HEK293 (cell line): ENCODE measurements around the gene HINT3.
A peak's percentile ranks its signal among the peaks of the same experiment; 100 is the strongest.
"Not testable (repeated sequence)": the region's sequence is repeated elsewhere in the genome, so short reads cannot be mapped to it uniquely, and the experiment has no call there.

Experiments used
- CTCF ChIA-PET: fragments of 350-600 bp; formaldehyde crosslinking; extraction: SDS; loops from one replicate; lab custom pipeline; 2021; ENCODE audit warnings: antibody characterized with exemption; lab: Yijun Ruan, JAX
- POLR2A ChIA-PET: fragments of 300-600 bp; formaldehyde crosslinking; extraction: SDS; loops from one replicate; lab custom pipeline; 2020; ENCODE audit warnings: antibody characterized with exemption, inconsistent platforms; lab: Yijun Ruan, JAX
- H3K27ac ChIP-seq: fragments of 200-500 bp; sonication (Bioruptor generic); 2 replicates; pipeline ENCODE4 v1.5.1; 2014; ENCODE audit warnings: low read depth, low read length, control low read depth, inconsistent platforms; ENCODE audit errors: extremely low read depth
- H3K36me3 ChIP-seq, 2 experiments: fragments of 200-500 bp in 1 of 2; sonication (Bioruptor generic) in 1 of 2; 1 replicate in 1 of 2; 2 replicates in 1 of 2; pipeline ENCODE4 v1.5.1; 2014 to 2017; ENCODE audit warnings: inconsistent platforms in 2 of 2, low read length in 2 of 2; ENCODE audit not compliant: control insufficient read depth in 2 of 2, insufficient read depth in 1 of 2
- H3K4me1 ChIP-seq: fragments of 200-500 bp; sonication (Bioruptor generic); 2 replicates; pipeline ENCODE4 v1.5.1; 2014; ENCODE audit warnings: mild to moderate bottlenecking, low read length, inconsistent platforms; ENCODE audit not compliant: control insufficient read depth, insufficient read depth
- H3K4me3 ChIP-seq: 2 replicates; pipeline ENCODE4 v1.5.1; 2011; ENCODE audit warnings: low read depth, mild to moderate bottlenecking, control low read depth, low read length, moderate library complexity
- H3K9me3 ChIP-seq: fragments of 200-500 bp; sonication (Bioruptor generic); 2 replicates; pipeline ENCODE4 v1.5.1; 2014; ENCODE audit warnings: low read depth, low read length, inconsistent platforms; ENCODE audit not compliant: control insufficient read depth, insufficient read depth
- BCL11A ChIP-seq: fragments of 450-650 bp; formaldehyde crosslinking; IDR thresholded peaks from 2 replicates; pipeline ENCODE4 v1.5.1; 2016; ENCODE audit warnings: low read depth, missing biosample characterization, missing genetic modification characterization
- GFI1B ChIP-seq: fragments of 450-650 bp; formaldehyde crosslinking; IDR thresholded peaks from 2 replicates; pipeline ENCODE4 v1.5.1; 2016; ENCODE audit warnings: missing biosample characterization, missing genetic modification characterization
- PRDM1 ChIP-seq: fragments of 450-650 bp; formaldehyde crosslinking; IDR thresholded peaks from 2 replicates; pipeline ENCODE4; 2016; ENCODE audit warnings: missing biosample characterization, missing genetic modification characterization
- TRIM28 ChIP-seq: IDR thresholded peaks from 2 replicates; pipeline ENCODE4 v1.6.1; 2011; ENCODE audit warnings: low read length, control low read depth, borderline replicate concordance
- ZBTB17 ChIP-seq: fragments of 450-650 bp; formaldehyde crosslinking; IDR thresholded peaks from 2 replicates; pipeline ENCODE4 v1.5.1; 2016; ENCODE audit warnings: missing biosample characterization, missing genetic modification characterization
- ZFHX2 ChIP-seq: fragments of 450-650 bp; formaldehyde crosslinking; conservative IDR thresholded peaks from 2 replicates; pipeline ENCODE4 v1.5.1; 2016; ENCODE audit warnings: missing biosample characterization, missing genetic modification characterization
- ZFP69B ChIP-seq: fragments of 450-650 bp; formaldehyde crosslinking; IDR thresholded peaks from 2 replicates; pipeline ENCODE4 v1.5.1; 2016; ENCODE audit warnings: missing biosample characterization, missing genetic modification characterization
- ZNF146 ChIP-seq: fragments of 450-650 bp; formaldehyde crosslinking; IDR thresholded peaks from 2 replicates; pipeline ENCODE4 v1.5.1; 2016; ENCODE audit warnings: missing biosample characterization, missing genetic modification characterization
- ZNF174 ChIP-seq: fragments of 450-650 bp; formaldehyde crosslinking; IDR thresholded peaks from 2 replicates; pipeline ENCODE4 v1.5.0; 2017; ENCODE audit warnings: missing biosample characterization, mild to moderate bottlenecking, missing genetic modification characterization
- ZNF26 ChIP-seq: fragments of 450-650 bp; formaldehyde crosslinking; IDR thresholded peaks from 2 replicates; pipeline ENCODE4 v1.5.1; 2016; ENCODE audit warnings: missing biosample characterization, missing genetic modification characterization
- ZNF426 ChIP-seq: fragments of 450-650 bp; formaldehyde crosslinking; IDR thresholded peaks from 2 replicates; pipeline ENCODE4 v1.5.1; 2017; ENCODE audit warnings: missing biosample characterization, missing genetic modification characterization, mild to moderate bottlenecking, inconsistent platforms, moderate library complexity
- ZNF768 ChIP-seq: fragments of 450-650 bp; formaldehyde crosslinking; IDR thresholded peaks from 2 replicates; pipeline ENCODE4 v1.5.1; 2018; ENCODE audit warnings: missing biosample characterization, mild to moderate bottlenecking, missing genetic modification characterization
- ZNF843 ChIP-seq: fragments of 450-650 bp; formaldehyde crosslinking; IDR thresholded peaks from 2 replicates; pipeline ENCODE4 v1.5.1; 2016; ENCODE audit warnings: missing biosample characterization, missing genetic modification characterization
- TF ChIP-seq, protein P1 (sequence below): fragments of 450-650 bp; IDR thresholded peaks from 2 replicates; pipeline ENCODE4 v1.5.1; 2018; ENCODE audit warnings: missing biosample characterization, missing genetic modification characterization
- TF ChIP-seq, protein P2 (sequence below): fragments of 450-650 bp; formaldehyde crosslinking; IDR thresholded peaks from 2 replicates; pipeline ENCODE4 v1.5.1; 2016; ENCODE audit warnings: missing biosample characterization, missing genetic modification characterization

HINT3 gene

GRCh38 chr6:125931733-125932450, 24.7 kb upstream of the HINT3 start:
- Histone ChIP-seq H3K4me3 (no peak overlapping the region), H3K9me3 (no peaks in the 10 kb centered on the region), H3K4me1 (no peaks in the 10 kb centered on the region), H3K27ac (no peak overlapping the region), H3K36me3 (peaks cover 0 to 27% of the 10 kb centered on the region in 2 experiments; a peak in 1 of 3 replicates)
- TF ChIP-seq ZFP69B (no peak), ZNF174 (tag by site-specific recombination) (no peak), PRDM1 (tag by site-specific recombination) (0 out of 2 replicates have a peak, but pooled peaks have one; percentile 10)
- CTCF ChIA-PET: interaction anchor here (0.6 to 1.5 kb wide), 8 partner anchors 9 to 1477 kb away, joined by 3 to 7 read pairs (median 4); partner anchors contain the start of gene HINT3
- POLR2A ChIA-PET: no interaction called here

DNA sequence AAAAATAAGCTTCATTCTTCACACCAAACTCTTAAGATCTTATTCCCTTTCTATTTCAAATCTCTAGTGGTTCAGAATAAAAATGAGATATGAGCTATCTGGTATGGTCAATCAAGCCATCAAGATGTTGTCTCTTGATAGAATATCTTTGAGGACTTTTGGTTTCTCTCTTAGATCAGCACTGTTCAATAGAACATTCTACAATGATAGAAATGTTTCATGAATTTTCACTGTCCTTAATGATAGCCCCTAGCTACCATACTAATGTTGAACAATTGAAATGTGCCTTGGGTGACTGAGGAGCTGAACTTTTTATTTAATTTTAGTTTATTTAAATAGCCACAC, 24.1 kb upstream of the HINT3 start:
- Histone ChIP-seq H3K27ac (no peak overlapping the region), H3K4me3 (no peak overlapping the region), H3K9me3 (no peaks in the 10 kb centered on the region), H3K4me1 (no peaks in the 10 kb centered on the region), H3K36me3 (peaks cover 0 to 24% of the 10 kb centered on the region in 2 experiments; a peak in 1 of 3 replicates)
- POLR2A ChIA-PET: no interaction called here
- CTCF ChIA-PET: interaction anchor here (0.6 to 1.5 kb wide), 8 partner anchors 8 to 1477 kb away, joined by 3 to 7 read pairs (median 4); partner anchors contain the start of gene HINT3
- TF ChIP-seq ZNF768 (tag by site-specific recombination) (no peak), GFI1B (tag by site-specific recombination) (no peak), ZFHX2 (tag by site-specific recombination) (no peak), TRIM28 (no peak), ZNF26 (tag by site-specific recombination) (no peak), BCL11A (tag by site-specific recombination) (no peak), ZNF426 (no peak), ZNF843 (tag by site-specific recombination) (no peak), ZBTB17 (tag by site-specific recombination) (no peak)
- TF ChIP-seq, protein P1, sequence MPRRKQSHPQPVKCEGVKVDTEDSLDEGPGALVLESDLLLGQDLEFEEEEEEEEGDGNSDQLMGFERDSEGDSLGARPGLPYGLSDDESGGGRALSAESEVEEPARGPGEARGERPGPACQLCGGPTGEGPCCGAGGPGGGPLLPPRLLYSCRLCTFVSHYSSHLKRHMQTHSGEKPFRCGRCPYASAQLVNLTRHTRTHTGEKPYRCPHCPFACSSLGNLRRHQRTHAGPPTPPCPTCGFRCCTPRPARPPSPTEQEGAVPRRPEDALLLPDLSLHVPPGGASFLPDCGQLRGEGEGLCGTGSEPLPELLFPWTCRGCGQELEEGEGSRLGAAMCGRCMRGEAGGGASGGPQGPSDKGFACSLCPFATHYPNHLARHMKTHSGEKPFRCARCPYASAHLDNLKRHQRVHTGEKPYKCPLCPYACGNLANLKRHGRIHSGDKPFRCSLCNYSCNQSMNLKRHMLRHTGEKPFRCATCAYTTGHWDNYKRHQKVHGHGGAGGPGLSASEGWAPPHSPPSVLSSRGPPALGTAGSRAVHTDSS: no peak
- TF ChIP-seq, protein P2, sequence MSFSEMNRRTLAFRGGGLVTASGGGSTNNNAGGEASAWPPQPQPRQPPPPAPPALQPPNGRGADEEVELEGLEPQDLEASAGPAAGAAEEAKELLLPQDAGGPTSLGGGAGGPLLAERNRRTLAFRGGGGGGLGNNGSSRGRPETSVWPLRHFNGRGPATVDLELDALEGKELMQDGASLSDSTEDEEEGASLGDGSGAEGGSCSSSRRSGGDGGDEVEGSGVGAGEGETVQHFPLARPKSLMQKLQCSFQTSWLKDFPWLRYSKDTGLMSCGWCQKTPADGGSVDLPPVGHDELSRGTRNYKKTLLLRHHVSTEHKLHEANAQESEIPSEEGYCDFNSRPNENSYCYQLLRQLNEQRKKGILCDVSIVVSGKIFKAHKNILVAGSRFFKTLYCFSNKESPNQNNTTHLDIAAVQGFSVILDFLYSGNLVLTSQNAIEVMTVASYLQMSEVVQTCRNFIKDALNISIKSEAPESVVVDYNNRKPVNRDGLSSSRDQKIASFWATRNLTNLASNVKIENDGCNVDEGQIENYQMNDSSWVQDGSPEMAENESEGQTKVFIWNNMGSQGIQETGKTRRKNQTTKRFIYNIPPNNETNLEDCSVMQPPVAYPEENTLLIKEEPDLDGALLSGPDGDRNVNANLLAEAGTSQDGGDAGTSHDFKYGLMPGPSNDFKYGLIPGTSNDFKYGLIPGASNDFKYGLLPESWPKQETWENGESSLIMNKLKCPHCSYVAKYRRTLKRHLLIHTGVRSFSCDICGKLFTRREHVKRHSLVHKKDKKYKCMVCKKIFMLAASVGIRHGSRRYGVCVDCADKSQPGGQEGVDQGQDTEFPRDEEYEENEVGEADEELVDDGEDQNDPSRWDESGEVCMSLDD: no peak

- TF ChIP-seq ZNF146 (tag by site-specific recombination): peak; percentile 88
- H3K36me3 ChIP-seq, H3K4me1 ChIP-seq, H3K27ac ChIP-seq, H3K4me3 ChIP-seq, POLR2A ChIA-PET, H3K9me3 ChIP-seq: not testable (repeated sequence)
- CTCF ChIA-PET: interaction anchor here (0.8 to 1.4 kb wide), 2 partner anchors 9 to 18 kb away, joined by 3 read pairs; no protein-coding TSS in a partner anchor
These were observed 21.1 kb upstream of the HINT3 start for GRCh38 chr6:125935520-125935919.
